Mesendoderm (in vitro differentiated cells): ENCODE measurements around the gene BIRC2.

Experiments used
- DNase-seq: peaks from one replicate; pipeline ENCODE4 v3.0.0; 2013
- H2AK5ac ChIP-seq: 2 replicates; pipeline ENCODE4 v1.6.1; 2013; ENCODE audit warnings: low read length, inconsistent platforms
- H2BK120ac ChIP-seq: 2 replicates; pipeline ENCODE4 v1.6.1; 2013; ENCODE audit warnings: low read depth, mild to moderate bottlenecking, low read length, moderate library complexity, mixed read lengths
- H2BK15ac ChIP-seq: replicated peaks from 2 replicates; pipeline ENCODE4 v1.6.1; 2013; ENCODE audit warnings: low read depth, mild to moderate bottlenecking, moderate library complexity
- H2BK5ac ChIP-seq: 2 replicates; pipeline ENCODE4 v1.6.1; 2013; ENCODE audit warnings: low read length, inconsistent platforms
- H3K18ac ChIP-seq: 2 replicates; pipeline ENCODE4 v1.6.1; 2013; ENCODE audit warnings: mild to moderate bottlenecking, low read length, mixed read lengths
- H3K23ac ChIP-seq: one replicate; pipeline ENCODE4 v1.6.1; 2013; ENCODE audit warnings: low read length
- H3K27ac ChIP-seq: 2 replicates; pipeline ENCODE4 v1.5.1; 2013; ENCODE audit warnings: low read depth, mild to moderate bottlenecking, inconsistent platforms, low read length, moderate library complexity
- H3K27me3 ChIP-seq: 2 replicates; pipeline ENCODE4 v1.6.1; 2013; ENCODE audit warnings: low read length, control low read depth, mild to moderate bottlenecking, inconsistent platforms; ENCODE audit not compliant: insufficient read depth, poor library complexity
- H3K36me3 ChIP-seq: 2 replicates; pipeline ENCODE4 v1.6.1; 2013; ENCODE audit warnings: low read length, inconsistent platforms; ENCODE audit not compliant: control insufficient read depth, insufficient read depth
- H3K4ac ChIP-seq: one replicate; pipeline ENCODE4 v1.6.1; 2013; ENCODE audit warnings: low read depth, mild to moderate bottlenecking, low read length, moderate library complexity
- H3K4me1 ChIP-seq: 2 replicates; pipeline ENCODE4 v1.6.1; 2013; ENCODE audit warnings: low read depth, low read length, inconsistent platforms; ENCODE audit not compliant: control insufficient read depth
- H3K4me2 ChIP-seq: 2 replicates; pipeline ENCODE4 v1.6.1; 2013; ENCODE audit warnings: low read length
- H3K4me3 ChIP-seq: 2 replicates; pipeline ENCODE4 v1.5.1; 2013; ENCODE audit warnings: mild to moderate bottlenecking, low read length
- H3K56ac ChIP-seq: one replicate; pipeline ENCODE4 v1.6.1; 2013; ENCODE audit warnings: low read length
- H3K79me1 ChIP-seq: 2 replicates; pipeline ENCODE4 v1.6.1; 2013; ENCODE audit warnings: low read length, inconsistent platforms
- H3K79me2 ChIP-seq: 2 replicates; pipeline ENCODE4 v1.6.1; 2013; ENCODE audit warnings: mild to moderate bottlenecking, low read length; ENCODE audit not compliant: control insufficient read depth, insufficient read depth
- H3K9ac ChIP-seq: 2 replicates; pipeline ENCODE4 v1.6.1; 2013; ENCODE audit warnings: low read length, inconsistent platforms
- H4K5ac ChIP-seq: one replicate; pipeline ENCODE4 v1.6.1; 2013; ENCODE audit warnings: low read length
- H4K8ac ChIP-seq: one replicate; pipeline ENCODE4 v1.6.1; 2013; ENCODE audit warnings: low read depth, mild to moderate bottlenecking, control low read depth, low read length, moderate library complexity
- WGBS: extraction: QIAGEN DNeasy Blood & Tissue Kit; methylation state at CpG from one replicate; pipeline ENCODE4 v1.1.7; 2013; ENCODE audit warnings: low lambda C conversion rate, missing lambda C conversion rate; ENCODE audit not compliant: insufficient coverage; ENCODE audit errors: extremely low coverage; 5-methylcytosine and 5-hydroxymethylcytosine counted together

BIRC2 gene

GRCh38 chr11:102415304-102415916 lies 68.4 kb downstream of the BIRC2 start:
- no peak overlapping the region for H2BK15ac ChIP-seq
- WGBS = 100% methylated on average over 1 of the region's 1 CpG
- H2BK120ac ChIP-seq = no peak overlapping the region
- no peak overlapping the region for H3K4ac ChIP-seq
- H3K36me3 ChIP-seq = no peaks in the 10 kb centered on the region
- no peak overlapping the region for H2BK5ac ChIP-seq
- no peak overlapping the region for H3K9ac ChIP-seq
- H3K23ac ChIP-seq = no peak overlapping the region
- H3K27ac ChIP-seq = no peak overlapping the region
- peaks cover 18% of the 10 kb centered on the region for H3K79me1 ChIP-seq
- no peak overlapping the region for H4K8ac ChIP-seq
- no peak overlapping the region for H3K4me2 ChIP-seq
- peaks cover under 1% of the 10 kb centered on the region for H3K4me1 ChIP-seq
- H4K5ac ChIP-seq = no peak overlapping the region
- H3K4me3 ChIP-seq = no peak overlapping the region
- no peak overlapping the region for H3K56ac ChIP-seq
- DNase-seq = no peak
- no peaks in the 10 kb centered on the region for H3K27me3 ChIP-seq
- H2AK5ac ChIP-seq = no peak overlapping the region
- H3K79me2 ChIP-seq = peaks cover 27% of the 10 kb centered on the region
- H3K18ac ChIP-seq = no peak overlapping the region

GRCh38 chr11:102416976-102417375 lies 70.0 kb downstream of the BIRC2 start:
- Histone ChIP-seq H3K18ac (no peak overlapping the region), H2AK5ac (no peak overlapping the region), H3K4me1 (no peaks in the 10 kb centered on the region), H2BK120ac (no peak overlapping the region), H3K4ac (no peak overlapping the region), H3K79me2 (peaks cover 28% of the 10 kb centered on the region), H3K9ac (no peak overlapping the region), H3K79me1 (peaks cover 16% of the 10 kb centered on the region), H2BK5ac (no peak overlapping the region), H2BK15ac (no peak overlapping the region), H4K8ac (no peak overlapping the region), H3K56ac (no peak overlapping the region), H3K4me2 (no peak overlapping the region), H3K36me3 (no peaks in the 10 kb centered on the region), H4K5ac (no peak overlapping the region), H3K27ac (no peak overlapping the region), H3K23ac (no peak overlapping the region), H3K27me3 (no peaks in the 10 kb centered on the region), H3K4me3 (no peak overlapping the region)
- no peak for DNase-seq
- no CpG with 5 or more reads among the region's 2 CpGs for WGBS

GRCh38 chr11:102419181-102419580 lies 72.2 kb downstream of the BIRC2 start:
- WGBS = 100% methylated on average over 2 of the region's 3 CpGs
- H3K4me2 ChIP-seq = no peak overlapping the region
- H3K4me1 ChIP-seq = no peaks in the 10 kb centered on the region
- DNase-seq = no peak
- no peaks in the 10 kb centered on the region for H3K36me3 ChIP-seq
- H3K79me2 ChIP-seq = peaks cover 22% of the 10 kb centered on the region
- no peak overlapping the region for H2BK120ac ChIP-seq
- H2AK5ac ChIP-seq = no peak overlapping the region
- H4K5ac ChIP-seq = no peak overlapping the region
- H3K79me1 ChIP-seq = peaks cover 13% of the 10 kb centered on the region
- H2BK15ac ChIP-seq = no peak overlapping the region
- no peak overlapping the region for H3K4me3 ChIP-seq
- H3K18ac ChIP-seq = no peak overlapping the region
- no peaks in the 10 kb centered on the region for H3K27me3 ChIP-seq
- H3K9ac ChIP-seq = no peak overlapping the region
- H4K8ac ChIP-seq = no peak overlapping the region
- H3K27ac ChIP-seq = no peak overlapping the region
- no peak overlapping the region for H3K56ac ChIP-seq
- H2BK5ac ChIP-seq = no peak overlapping the region
- H3K23ac ChIP-seq = no peak overlapping the region
- H3K4ac ChIP-seq = no peak overlapping the region

- no peak overlapping the region for H3K56ac ChIP-seq
- H3K23ac ChIP-seq = no peak overlapping the region
- no peak overlapping the region for H2BK15ac ChIP-seq
- H3K36me3 ChIP-seq = no peaks in the 10 kb centered on the region
- H2AK5ac ChIP-seq = no peak overlapping the region
- no peaks in the 10 kb centered on the region for H3K27me3 ChIP-seq
- H3K79me1 ChIP-seq = peaks cover 7% of the 10 kb centered on the region
- no peak for DNase-seq
- H3K9ac ChIP-seq = no peak overlapping the region
- no peak overlapping the region for H3K4ac ChIP-seq
- no peak overlapping the region for H4K8ac ChIP-seq
- no peaks in the 10 kb centered on the region for H3K4me1 ChIP-seq
- WGBS = no CpG with 5 or more reads among the region's 2 CpGs
- H3K27ac ChIP-seq = no peak overlapping the region
- no peak overlapping the region for H3K18ac ChIP-seq
- no peak overlapping the region for H3K4me2 ChIP-seq
- no peak overlapping the region for H2BK5ac ChIP-seq
- no peak overlapping the region for H2BK120ac ChIP-seq
- H3K4me3 ChIP-seq = no peak overlapping the region
- peaks cover 12% of the 10 kb centered on the region for H3K79me2 ChIP-seq
- H4K5ac ChIP-seq = no peak overlapping the region
These were observed 73.5 kb downstream of the BIRC2 start for GRCh38 chr11:102420547-102420946.

GRCh38 chr11:102421261-102421660 lies 74.2 kb downstream of the BIRC2 start:
- Histone ChIP-seq H2BK120ac (no peak overlapping the region), H3K79me2 (peaks cover 9% of the 10 kb centered on the region), H3K79me1 (peaks cover 7% of the 10 kb centered on the region), H2AK5ac (no peak overlapping the region), H3K4me3 (no peak overlapping the region), H4K5ac (no peak overlapping the region), H3K4me2 (no peak overlapping the region), H2BK5ac (no peak overlapping the region), H4K8ac (no peak overlapping the region), H3K4ac (no peak overlapping the region), H3K27me3 (no peaks in the 10 kb centered on the region), H2BK15ac (no peak overlapping the region), H3K36me3 (no peaks in the 10 kb centered on the region), H3K18ac (no peak overlapping the region), H3K56ac (no peak overlapping the region), H3K27ac (no peak overlapping the region), H3K4me1 (no peaks in the 10 kb centered on the region), H3K9ac (no peak overlapping the region), H3K23ac (no peak overlapping the region)
- no peak for DNase-seq
- WGBS = 100% methylated on average over 1 of the region's 3 CpGs
